ENCODE results near the gene UBE2G2.

The UBE2G2 gene

GRCh38 chr21:44800971-44801467 is 601 bp downstream of the UBE2G2 start:
- Histone ChIP-seq H3K4me3 (replicated peaks; ENCODE audit: low read depth, low read length) (peak overlapping the region; percentile 95), H3K36me3 (ENCODE audit: control insufficient read depth, insufficient read depth, low read length) (peaks cover 13% of the 10 kb centered on the region), H3K27me3 (replicated peaks; ENCODE audit: control insufficient read depth, insufficient read depth, low read length) (no peaks in the 10 kb centered on the region)
- DNase-seq (ENCODE audit: extremely low read depth, insufficient read length), result no peak
- TF ChIP-seq CTCF (IDR thresholded peaks at IDR 0.05; ENCODE audit: insufficient read depth, low read length, poor library complexity, severe bottlenecking), result peak; percentile 58

- Histone ChIP-seq H3K27me3 (replicated peaks; ENCODE audit: control insufficient read depth, insufficient read depth, low read length) (no peaks in the 10 kb centered on the region), H3K4me3 (replicated peaks; ENCODE audit: low read depth, low read length) (peak overlapping the region; percentile 95), H3K36me3 (ENCODE audit: control insufficient read depth, insufficient read depth, low read length) (peaks cover 12% of the 10 kb centered on the region)
- TF ChIP-seq CTCF (IDR thresholded peaks at IDR 0.05; ENCODE audit: insufficient read depth, low read length, poor library complexity, severe bottlenecking), result peak; percentile 35
- no peak for DNase-seq (ENCODE audit: extremely low read depth, insufficient read length)
Observed at GRCh38 chr21:44800103-44800502, 1.5 kb downstream of the UBE2G2 start.

GRCh38 chr21:44799646-44800045 is 2.0 kb downstream of the UBE2G2 start:
- DNase-seq (ENCODE audit: extremely low read depth, insufficient read length), result no peak
- no peak overlapping the region for H3K4me3 ChIP-seq (replicated peaks; ENCODE audit: low read depth, low read length)
- H3K27me3 ChIP-seq (replicated peaks; ENCODE audit: control insufficient read depth, insufficient read depth, low read length), result no peaks in the 10 kb centered on the region
- H3K36me3 ChIP-seq (ENCODE audit: control insufficient read depth, insufficient read depth, low read length), result peaks cover 8% of the 10 kb centered on the region
- TF ChIP-seq CTCF (IDR thresholded peaks at IDR 0.05; ENCODE audit: insufficient read depth, low read length, poor library complexity, severe bottlenecking), result no peak

- no peaks in the 10 kb centered on the region for H3K27me3 ChIP-seq (replicated peaks; ENCODE audit: control insufficient read depth, insufficient read depth, low read length)
- TF ChIP-seq CTCF (IDR thresholded peaks at IDR 0.05; ENCODE audit: insufficient read depth, low read length, poor library complexity, severe bottlenecking), result no peak
- DNase-seq (ENCODE audit: extremely low read depth, insufficient read length), result no peak
- H3K36me3 ChIP-seq (ENCODE audit: control insufficient read depth, insufficient read depth, low read length), result peaks cover 8% of the 10 kb centered on the region
- no peak overlapping the region for H3K4me3 ChIP-seq (replicated peaks; ENCODE audit: low read depth, low read length)
Observed at GRCh38 chr21:44797775-44798174, 3.8 kb downstream of the UBE2G2 start.

GRCh38 chr21:44795342-44795741 is 6.3 kb downstream of the UBE2G2 start:
- TF ChIP-seq CTCF (IDR thresholded peaks at IDR 0.05; ENCODE audit: insufficient read depth, low read length, poor library complexity, severe bottlenecking), result no peak
- H3K36me3 ChIP-seq (ENCODE audit: control insufficient read depth, insufficient read depth, low read length), result peaks cover 10% of the 10 kb centered on the region
- DNase-seq (ENCODE audit: extremely low read depth, insufficient read length), result no peak
- no peaks in the 10 kb centered on the region for H3K27me3 ChIP-seq (replicated peaks; ENCODE audit: control insufficient read depth, insufficient read depth, low read length)
- H3K4me3 ChIP-seq (replicated peaks; ENCODE audit: low read depth, low read length), result no peak overlapping the region

All from GM06990 (cell line).